MM.1S (cell line): ENCODE results near the gene HOMER2.

ENCODE experiments used
- EZH2 ChIP-seq: fragments of 300-600 bp; sonication (generic); optimal IDR thresholded peaks from 2 replicates; pipeline ENCODE3; 2017; ENCODE audit warnings: low read depth, mild to moderate bottlenecking, antibody characterized with exemption, low read length, mixed read lengths
- TF ChIP-seq, protein P1 (sequence below): fragments of 300-600 bp; sonication (generic); IDR thresholded peaks from 2 replicates; pipeline ENCODE4 v1.5.1; 2016; ENCODE audit warnings: antibody characterized with exemption, low read length, mixed read lengths

DNA sequence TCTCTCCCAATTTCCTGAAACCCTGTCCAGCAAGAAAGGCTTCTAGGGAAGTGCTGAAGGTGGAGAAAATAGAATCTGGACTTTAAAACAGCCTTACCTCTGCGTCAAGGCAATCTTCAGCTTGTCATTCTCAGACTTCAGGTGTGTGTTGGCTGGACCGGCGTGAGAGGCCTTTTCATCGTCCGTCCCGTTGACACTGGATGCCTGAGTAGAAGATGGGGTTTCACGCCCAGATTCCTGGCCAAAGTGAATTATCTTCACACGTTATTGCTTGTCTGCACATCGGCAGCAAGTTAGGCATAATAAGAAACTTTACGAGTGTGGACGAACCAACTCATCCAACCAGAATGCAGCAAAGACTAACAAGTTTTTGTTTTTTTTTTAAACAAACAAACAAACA is 93.6 kb downstream of the HOMER2 start:
- TF ChIP-seq, protein P1, sequence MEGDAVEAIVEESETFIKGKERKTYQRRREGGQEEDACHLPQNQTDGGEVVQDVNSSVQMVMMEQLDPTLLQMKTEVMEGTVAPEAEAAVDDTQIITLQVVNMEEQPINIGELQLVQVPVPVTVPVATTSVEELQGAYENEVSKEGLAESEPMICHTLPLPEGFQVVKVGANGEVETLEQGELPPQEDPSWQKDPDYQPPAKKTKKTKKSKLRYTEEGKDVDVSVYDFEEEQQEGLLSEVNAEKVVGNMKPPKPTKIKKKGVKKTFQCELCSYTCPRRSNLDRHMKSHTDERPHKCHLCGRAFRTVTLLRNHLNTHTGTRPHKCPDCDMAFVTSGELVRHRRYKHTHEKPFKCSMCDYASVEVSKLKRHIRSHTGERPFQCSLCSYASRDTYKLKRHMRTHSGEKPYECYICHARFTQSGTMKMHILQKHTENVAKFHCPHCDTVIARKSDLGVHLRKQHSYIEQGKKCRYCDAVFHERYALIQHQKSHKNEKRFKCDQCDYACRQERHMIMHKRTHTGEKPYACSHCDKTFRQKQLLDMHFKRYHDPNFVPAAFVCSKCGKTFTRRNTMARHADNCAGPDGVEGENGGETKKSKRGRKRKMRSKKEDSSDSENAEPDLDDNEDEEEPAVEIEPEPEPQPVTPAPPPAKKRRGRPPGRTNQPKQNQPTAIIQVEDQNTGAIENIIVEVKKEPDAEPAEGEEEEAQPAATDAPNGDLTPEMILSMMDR = no peak
- no peak for TF ChIP-seq EZH2
